SK-N-SH (cell line): Measurements from ENCODE around the gene CAPN5. TPM values are rescaled to one million over a fixed set of nuclear protein-coding genes. Genes with fewer than 3 reads are reported as not detected.

Experiments
- CTCF ChIA-PET: fragments of 300-600, 350-600 bp; formaldehyde crosslinking; extraction: SDS; loops from one replicate; lab custom pipeline; 2021; lab: Yijun Ruan, JAX
- POLR2A ChIA-PET: fragments of 350-600 bp; sonication (Branson Sonifier 250); formaldehyde crosslinking; extraction: SDS; loops from one replicate; lab custom pipeline; 2020; ENCODE audit warnings: antibody characterized with exemption, inconsistent platforms; lab: Yijun Ruan, JAX
- DNase-seq: peaks from one replicate; pipeline ENCODE4 v3.0.0; 2012
- H2AFZ ChIP-seq: fragments of 200-600 bp; sonication (generic); 2 replicates; pipeline ENCODE4 v1.8.1; 2016; ENCODE audit warnings: antibody characterized with exemption, mild to moderate bottlenecking, low read depth
- H3F3A ChIP-seq: fragments of 200-600 bp; sonication (generic); replicated peaks from 2 replicates; pipeline ENCODE3; 2016; ENCODE audit warnings: antibody characterized with exemption, mild to moderate bottlenecking; ENCODE audit not compliant: insufficient read depth
- H3K27ac ChIP-seq, 2 experiments: fragments of 200-500 bp in 1 of 2; fragments of 200-600 bp in 1 of 2; sonication (Bioruptor generic) in 1 of 2; sonication (generic), shearing (Covaris generic) in 1 of 2; 2 replicates each; pipeline versions ENCODE4 v1.5.1 to v1.6.1; 2014 to 2016; ENCODE audit warnings: low read depth in 2 of 2, inconsistent platforms in 1 of 2, low read length in 1 of 2, mild to moderate bottlenecking in 1 of 2, mixed read lengths in 1 of 2
- H3K27me3 ChIP-seq: fragments of 200-600 bp; sonication (generic), shearing (Covaris generic); 2 replicates; pipeline ENCODE4 v1.6.1; 2016; ENCODE audit warnings: mixed run types; ENCODE audit not compliant: insufficient read depth
- H3K36me3 ChIP-seq, 2 experiments: fragments of 200-500 bp in 1 of 2; fragments of 200-600 bp in 1 of 2; sonication (Bioruptor generic) in 1 of 2; sonication (generic) in 1 of 2; replicated peaks in 1 of 2; 2 replicates each; pipeline versions ENCODE3 to v1.5.1; 2014 to 2016; ENCODE audit warnings: low read length in 1 of 2, mild to moderate bottlenecking in 1 of 2; ENCODE audit not compliant: insufficient read depth in 2 of 2, control insufficient read depth in 1 of 2
- H3K4me1 ChIP-seq, 2 experiments: fragments of 200-500 bp in 1 of 2; fragments of 200-600 bp in 1 of 2; sonication (Bioruptor generic) in 1 of 2; sonication (generic), shearing (Covaris generic) in 1 of 2; 2 replicates each; pipeline versions ENCODE4 v1.5.1 to v1.6.1; 2014 to 2016; ENCODE audit warnings: low read depth in 1 of 2, low read length in 1 of 2, mixed run types in 1 of 2; ENCODE audit not compliant: insufficient read depth in 2 of 2, control insufficient read depth in 1 of 2
- H3K4me2 ChIP-seq: fragments of 200-600 bp; sonication (generic), shearing (Covaris generic); 2 replicates; pipeline ENCODE4 v1.6.1; 2017; ENCODE audit warnings: mixed run types
- H3K4me3 ChIP-seq, 2 experiments: fragments of 200-500 bp in 1 of 2; fragments of 200-600 bp in 1 of 2; sonication (Bioruptor generic) in 1 of 2; sonication (generic), shearing (Covaris generic) in 1 of 2; 2 replicates each; pipeline versions ENCODE4 v1.5.1 to v1.8.1; 2014 to 2016; ENCODE audit warnings: low read depth in 2 of 2, inconsistent platforms in 1 of 2, low read length in 1 of 2, mild to moderate bottlenecking in 1 of 2, mixed read lengths in 1 of 2, moderate library complexity in 1 of 2
- H3K79me2 ChIP-seq: fragments of 200-600 bp; sonication (generic); 2 replicates; pipeline ENCODE4 v1.8.1; 2017; ENCODE audit warnings: mild to moderate bottlenecking; ENCODE audit not compliant: insufficient read depth
- H3K9ac ChIP-seq: fragments of 200-600 bp; sonication (generic); 2 replicates; pipeline ENCODE4 v1.6.1; 2017; ENCODE audit warnings: mixed run types
- H3K9me2 ChIP-seq: fragments of 200-600 bp; sonication (generic); 2 replicates; pipeline ENCODE4 v1.6.1; 2017; ENCODE audit warnings: mixed run types
- H3K9me3 ChIP-seq: fragments of 200-600 bp; sonication (generic); 2 replicates; pipeline ENCODE4 v1.6.1; 2017; ENCODE audit warnings: mixed run types, mild to moderate bottlenecking, moderate library complexity
- H4K20me1 ChIP-seq: fragments of 200-600 bp; sonication (generic); 2 replicates; pipeline ENCODE4 v1.6.1; 2017; ENCODE audit warnings: mild to moderate bottlenecking, mixed run types; ENCODE audit not compliant: insufficient read depth
- CHD2 ChIP-seq: fragments of 150-350 bp; IDR thresholded peaks from 2 replicates; pipeline ENCODE4 v1.6.1; 2018; ENCODE audit warnings: low read length; ENCODE audit not compliant: partially characterized antibody
- CTCF ChIP-seq: fragments of 200-600 bp; sonication (generic); IDR thresholded peaks from 2 replicates; pipeline ENCODE4 v1.6.1; 2017; ENCODE audit warnings: antibody characterized with exemption, mild to moderate bottlenecking, moderate library complexity
- ELF1 ChIP-seq: IDR thresholded peaks from 2 replicates; pipeline ENCODE4 v1.4.0; 2012
- EP300 ChIP-seq, 2 experiments: IDR thresholded peaks; 2 replicates each; pipeline versions ENCODE4 v1.4.0 to v1.6.1; 2012; ENCODE audit warnings: borderline replicate concordance in 1 of 2, low read depth in 1 of 2, low read length in 1 of 2
- FOXJ3 ChIP-seq: sonication (generic); formaldehyde crosslinking; IDR thresholded peaks from 2 replicates; pipeline ENCODE4 v1.5.1; 2020; ENCODE audit warnings: mild to moderate bottlenecking, missing genetic modification reagents
- GATA2 ChIP-seq: sonication (generic); formaldehyde crosslinking; IDR thresholded peaks from 2 replicates; pipeline ENCODE4 v1.5.0; 2020; ENCODE audit warnings: mild to moderate bottlenecking, missing genetic modification reagents
- NFIC ChIP-seq: IDR thresholded peaks from 2 replicates; pipeline ENCODE4 v1.4.0; 2012; ENCODE audit warnings: borderline replicate concordance
- NRF1 ChIP-seq: IDR thresholded peaks from 2 replicates; pipeline ENCODE4 v1.6.1; 2012; ENCODE audit warnings: low read depth, mild to moderate bottlenecking, low read length
- RAD21 ChIP-seq: IDR thresholded peaks from 2 replicates; pipeline ENCODE4 v1.6.1; 2012; ENCODE audit warnings: mild to moderate bottlenecking, low read length
- RXRA ChIP-seq: IDR thresholded peaks from 2 replicates; pipeline ENCODE4 v1.4.0; 2012; ENCODE audit warnings: low read depth, mild to moderate bottlenecking, borderline replicate concordance
- SIN3A ChIP-seq: IDR thresholded peaks from 2 replicates; pipeline ENCODE4 v1.6.1; 2012; ENCODE audit warnings: low read depth, mild to moderate bottlenecking, low read length, moderate library complexity, borderline replicate concordance
- TAF1 ChIP-seq: IDR thresholded peaks from 2 replicates; pipeline ENCODE4 v1.6.1; 2012; ENCODE audit warnings: low read depth, mild to moderate bottlenecking, low read length, moderate library complexity, borderline replicate concordance
- TCF12 ChIP-seq: IDR thresholded peaks from 2 replicates; pipeline ENCODE4 v1.4.0; 2012
- TEAD4 ChIP-seq: IDR thresholded peaks from 2 replicates; pipeline ENCODE4 v1.4.0; 2012; ENCODE audit warnings: mild to moderate bottlenecking, borderline replicate concordance; ENCODE audit not compliant: insufficient read depth
- USF2 ChIP-seq: fragments of 150-350 bp; IDR thresholded peaks from 2 replicates; pipeline ENCODE4 v1.6.1; 2017; ENCODE audit warnings: antibody characterized with exemption, low read length, low read depth, borderline replicate concordance
- YY1 ChIP-seq: IDR thresholded peaks from 2 replicates; pipeline ENCODE4 v1.4.0; 2012; ENCODE audit warnings: low read depth, mild to moderate bottlenecking
- ZBTB33 ChIP-seq: IDR thresholded peaks from 2 replicates; pipeline ENCODE4 v1.4.0; 2012; ENCODE audit warnings: low read depth, borderline replicate concordance
- WGBS: methylation state at CpG from one replicate; pipeline ENCODE4 v1.1.6; 2017; ENCODE audit warnings: low lambda C conversion rate; 5-methylcytosine and 5-hydroxymethylcytosine counted together
- polyA plus RNA-seq, 3 experiments: library from polyadenylated mRNA; depleted of rRNA; stranded (reverse); fragments of >200 nt; gene quantifications; 2 replicates each; pipeline ENCODE4 v1.2.3, GENCODE V29; 2012

The CAPN5 gene
- polyA plus RNA-seq, 1 of the 3 experiments (the other 2 are of a cell fraction), result 33.1 TPM

GRCh38 chr11:77086521-77087472 is 20.0 kb downstream of the CAPN5 start:
- no peak overlapping the region for H3K4me3 ChIP-seq
- peaks cover 0 to 2% of the 10 kb centered on the region in 2 experiments for H3K36me3 ChIP-seq
- H3K4me1 ChIP-seq, result peaks cover 0 to 17% of the 10 kb centered on the region in 2 experiments; a peak in 1 of 4 replicates
- TF ChIP-seq TCF12 (no peak), NRF1 (no peak), YY1 (no peak), TEAD4 (no peak), RAD21 (no peak), TAF1 (no peak), USF2 (no peak), FOXJ3 (no peak), RXRA (no peak), CHD2 (no peak), GATA2 (CRISPR knock-in tag) (no peak), ZBTB33 (no peak), CTCF (no peak), ELF1 (no peak), NFIC (no peak), EP300 (IDR thresholded peaks at IDR 0.05; ENCODE audit: borderline replicate concordance in 1 of 2, low read depth in 1 of 2, low read length in 1 of 2) (no peak), SIN3A (no peak)
- ChIA-PET POLR2A (interaction anchor here (0.5 kb wide), 1 partner anchor 110 kb away, joined by 3 read pairs; no protein-coding TSS in a partner anchor), CTCF (interaction anchor here (0.7 to 1.6 kb wide), 6 partner anchors 10 to 483 kb away, joined by 3 to 10 read pairs (median 6); no protein-coding TSS in a partner anchor)
- H3K4me2 ChIP-seq, result no peak overlapping the region
- peaks cover 17% of the 10 kb centered on the region for H4K20me1 ChIP-seq
- peaks cover 3% of the 10 kb centered on the region for H3F3A ChIP-seq
- H2AFZ ChIP-seq, result no peak overlapping the region
- no peak overlapping the region; a peak in 1 of 4 replicates for H3K27ac ChIP-seq
- H3K9me2 ChIP-seq, result no peaks in the 10 kb centered on the region
- H3K9ac ChIP-seq, result no peak overlapping the region
- peaks cover 27% of the 10 kb centered on the region for H3K79me2 ChIP-seq
- no peak for DNase-seq
- H3K27me3 ChIP-seq, result no peaks in the 10 kb centered on the region
- H3K9me3 ChIP-seq, result no peaks in the 10 kb centered on the region
- whole genome bisulfite sequencing, result 97% methylated on average over 14 of the region's 23 CpGs
